Lung (tissue), 12 donors: ENCODE results near the gene PDCD6IP. TPM values are rescaled to one million over a fixed set of nuclear protein-coding genes. Genes with fewer than 3 reads are reported as not detected.

ENCODE experiments used
- ATAC-seq: fragments of 200-7000 bp; cut with Tn5 transposase; one replicate; pipeline ENCODE4 v1.9.1; 2020; ENCODE audit warnings: moderate number of reproducible peaks; ENCODE audit not compliant: insufficient read depth, low FRiP score
- DNase-seq, 3 donors: peaks; one replicate each; pipeline ENCODE4 v3.0.0-alpha.2; 2013 to 2017
- H3K27ac ChIP-seq, 2 donors: one replicate each; pipeline ENCODE4 v1.5.1; 2013; ENCODE audit warnings: mild to moderate bottlenecking in 2 of 2, moderate library complexity in 2 of 2, control low read depth in 1 of 2, inconsistent platforms in 1 of 2, low read depth in 1 of 2, low read length in 1 of 2
- H3K27me3 ChIP-seq, 3 donors: one replicate each; pipeline ENCODE4 v1.5.1; 2013; ENCODE audit warnings: low read length in 2 of 3; ENCODE audit not compliant: control insufficient read depth in 3 of 3, insufficient read depth in 3 of 3
- H3K36me3 ChIP-seq, 4 donors: one replicate each; pipeline ENCODE4 v1.5.1; 2013; ENCODE audit warnings: low read length in 4 of 4, mild to moderate bottlenecking in 1 of 4, moderate library complexity in 1 of 4; ENCODE audit not compliant: control insufficient read depth in 4 of 4, insufficient read depth in 4 of 4
- H3K4me1 ChIP-seq, 5 donors: one replicate each; pipeline ENCODE4 v1.5.1; 2013; ENCODE audit warnings: low read length in 5 of 5, mild to moderate bottlenecking in 2 of 5, moderate library complexity in 1 of 5; ENCODE audit not compliant: control insufficient read depth in 5 of 5, insufficient read depth in 5 of 5
- H3K4me3 ChIP-seq: one replicate; pipeline ENCODE4 v1.5.1; 2013; ENCODE audit warnings: mild to moderate bottlenecking, control low read depth, moderate library complexity
- H3K9ac ChIP-seq, 2 donors: one replicate each; pipeline ENCODE4 v1.5.1; 2013; ENCODE audit warnings: low read length in 2 of 2, control low read depth in 1 of 2; ENCODE audit not compliant: insufficient read depth in 1 of 2
- H3K9me3 ChIP-seq, 4 donors: one replicate each; pipeline ENCODE4 v1.5.1; 2013; ENCODE audit warnings: low read length in 3 of 4, mild to moderate bottlenecking in 1 of 4, moderate library complexity in 1 of 4; ENCODE audit not compliant: control insufficient read depth in 4 of 4, insufficient read depth in 3 of 4
- CTCF ChIP-seq: IDR thresholded peaks from 2 replicates; pipeline ENCODE4 v1.5.1; 2012; ENCODE audit warnings: mild to moderate bottlenecking; ENCODE audit errors: control extremely low read depth, extremely low read depth
- WGBS, 2 donors: extraction: QIAGEN DNeasy Blood & Tissue Kit; methylation state at CpG; one replicate each; pipeline ENCODE4 v1.1.7; 2013; 5-methylcytosine and 5-hydroxymethylcytosine counted together
- polyA plus RNA-seq, 2 donors: library from polyadenylated mRNA; stranded (reverse); fragments of 200-250 nt; gene quantifications; one replicate each; pipeline ENCODE4 v1.2.1, GENCODE V29; 2013
- total RNA-seq, 2 donors: library from RNA; depleted of rRNA in 1 of 2; stranded (reverse); fragments of >200 nt in 1 of 2; gene quantifications; one replicate each; pipeline ENCODE4 v1.2.1, GENCODE V29; 2014 to 2021
- donor health status: control.
- donor health status: control.
- donor health status: Bipolar disorder and iron deficiency.
- donor health status: healthy.
- donor health status: DM: yes; HTN: yes; CAD: no.

PDCD6IP gene
- total and polyA plus RNA-seq, 4 donors, result 33.8 to 372 (median 163) TPM

GRCh38 chr3:33901862-33902563 is 103.6 kb downstream of the PDCD6IP start:
- Histone ChIP-seq H3K27ac (no peak overlapping the region), H3K27me3 (no peaks in the 10 kb centered on the region), H3K9ac (no peak overlapping the region), H3K4me3 (no peak overlapping the region), H3K9me3 (no peaks in the 10 kb centered on the region), H3K4me1 (no peaks in the 10 kb centered on the region), H3K36me3 (no peaks in the 10 kb centered on the region)
- TF ChIP-seq CTCF, result no peak
- no peak for ATAC-seq
- DNase-seq, result no peak
- 83 to 88% methylated on average over 6 of the region's 6 CpGs for WGBS, 2 donors

GRCh38 chr3:33904730-33905129 is 106.3 kb downstream of the PDCD6IP start:
- no peaks in the 10 kb centered on the region for H3K36me3 ChIP-seq
- H3K27ac ChIP-seq, result no peak overlapping the region
- WGBS, 2 donors, result 98 to 99% methylated on average over 3 of the region's 3 CpGs
- ATAC-seq (no peak), DNase-seq (no peak)
- H3K4me3 ChIP-seq, result no peak overlapping the region
- no peak overlapping the region for H3K9ac ChIP-seq
- H3K9me3 ChIP-seq, result no peaks in the 10 kb centered on the region
- H3K27me3 ChIP-seq, result no peaks in the 10 kb centered on the region
- no peaks in the 10 kb centered on the region for H3K4me1 ChIP-seq
- TF ChIP-seq CTCF, result no peak

- TF ChIP-seq CTCF, result no peak
- Histone ChIP-seq H3K9ac (no peak overlapping the region), H3K27me3 (no peaks in the 10 kb centered on the region), H3K4me3 (no peak overlapping the region), H3K4me1 (no peaks in the 10 kb centered on the region), H3K9me3 (no peaks in the 10 kb centered on the region), H3K36me3 (no peaks in the 10 kb centered on the region), H3K27ac (no peak overlapping the region)
- 59 to 78% methylated on average over 4 of the region's 4 CpGs for WGBS, 2 donors
- DNase-seq, result no peak
- ATAC-seq, result no peak
Observed at GRCh38 chr3:33908250-33908851, 109.9 kb downstream of the PDCD6IP start.

GRCh38 chr3:33909547-33909946 is 111.1 kb downstream of the PDCD6IP start:
- no peak for TF ChIP-seq CTCF
- WGBS, 2 donors, result 90 to 94% methylated on average over 5 of the region's 5 CpGs
- no peaks in the 10 kb centered on the region for H3K36me3 ChIP-seq
- no peaks in the 10 kb centered on the region for H3K27me3 ChIP-seq
- H3K27ac ChIP-seq, result no peak overlapping the region
- no peaks in the 10 kb centered on the region for H3K4me1 ChIP-seq
- H3K4me3 ChIP-seq, result no peak overlapping the region
- DNase-seq (no peak), ATAC-seq (no peak)
- no peak overlapping the region for H3K9ac ChIP-seq
- no peaks in the 10 kb centered on the region for H3K9me3 ChIP-seq
